ENCODE data around the gene MRC1. TPM values are rescaled to one million over a fixed set of nuclear protein-coding genes. Genes with fewer than 3 reads are reported as not detected.

MRC1 gene
- total RNA-seq, 1 donor from 2014 or later = 0.07 TPM

- Histone ChIP-seq H3K9me3 (ENCODE audit: insufficient read depth, low read depth, low read length) (no peaks in the 10 kb centered on the region), H3K36me3 (ENCODE audit: insufficient read depth, low read length) (no peaks in the 10 kb centered on the region), H3K4me1 (ENCODE audit: insufficient read depth, low read length) (no peaks in the 10 kb centered on the region), H4K20me1 (ENCODE audit: insufficient read depth, low read length) (no peaks in the 10 kb centered on the region), H3K9ac (ENCODE audit: low read length) (no peak overlapping the region), H3K4me3 (ENCODE audit: insufficient read depth, low read depth, low read length) (no peak overlapping the region), H3K4me2 (ENCODE audit: low read length) (no peak overlapping the region), H3K79me2 (ENCODE audit: insufficient read depth, low read length) (no peaks in the 10 kb centered on the region), H3K27me3 (ENCODE audit: insufficient read depth, low read length) (no peaks in the 10 kb centered on the region), H2AFZ (ENCODE audit: low read depth, low read length) (no peak overlapping the region), H3K27ac (ENCODE audit: low read depth, low read length) (no peak overlapping the region)
- Mint-ChIP-seq H3K36me3 (ENCODE audit: low read depth, unreplicated experiment) (no peaks in the 10 kb centered on the region), H3K4me3 (ENCODE audit: unreplicated experiment) (no peak overlapping the region), H3K27me3 (ENCODE audit: low read depth, unreplicated experiment) (no peaks in the 10 kb centered on the region), H3K9me3 (ENCODE audit: unreplicated experiment) (no peaks in the 10 kb centered on the region), H3K4me1 (ENCODE audit: low read depth, unreplicated experiment) (no peaks in the 10 kb centered on the region), H3K27ac (ENCODE audit: unreplicated experiment) (no peak overlapping the region)
- peak; percentile 17 for FAIRE-seq
- DNase-seq (ENCODE audit: low read depth) = no peak
- no peak for TF ChIP-seq CTCF (IDR thresholded peaks at IDR 0.05; ENCODE audit: insufficient read depth, low read depth, low read length)
- TF ChIP-seq EZH2 (IDR thresholded peaks at IDR 0.05; ENCODE audit: insufficient read depth, low read length) = no peak
Measured at GRCh38 chr10:17817790-17818189, 8.6 kb downstream of the MRC1 start.

GRCh38 chr10:17819836-17820235 is 10.7 kb downstream of the MRC1 start:
- Mint-ChIP-seq H3K4me3 (ENCODE audit: unreplicated experiment) (no peak overlapping the region), H3K4me1 (ENCODE audit: low read depth, unreplicated experiment) (no peaks in the 10 kb centered on the region), H3K27me3 (ENCODE audit: low read depth, unreplicated experiment) (no peaks in the 10 kb centered on the region), H3K27ac (ENCODE audit: unreplicated experiment) (no peak overlapping the region), H3K36me3 (ENCODE audit: low read depth, unreplicated experiment) (no peaks in the 10 kb centered on the region), H3K9me3 (ENCODE audit: unreplicated experiment) (no peaks in the 10 kb centered on the region)
- TF ChIP-seq EZH2 (IDR thresholded peaks at IDR 0.05; ENCODE audit: insufficient read depth, low read length) (no peak), CTCF (IDR thresholded peaks at IDR 0.05; ENCODE audit: insufficient read depth, low read depth, low read length) (no peak)
- no peaks in the 10 kb centered on the region for H3K9me3 ChIP-seq (ENCODE audit: insufficient read depth, low read depth, low read length)
- H3K79me2 ChIP-seq (ENCODE audit: insufficient read depth, low read length) = no peaks in the 10 kb centered on the region
- no peak overlapping the region for H2AFZ ChIP-seq (ENCODE audit: low read depth, low read length)
- H3K4me1 ChIP-seq (ENCODE audit: insufficient read depth, low read length) = no peaks in the 10 kb centered on the region
- H4K20me1 ChIP-seq (ENCODE audit: insufficient read depth, low read length) = no peaks in the 10 kb centered on the region
- no peak overlapping the region for H3K4me3 ChIP-seq (ENCODE audit: insufficient read depth, low read depth, low read length)
- no peak for FAIRE-seq
- H3K36me3 ChIP-seq (ENCODE audit: insufficient read depth, low read length) = no peaks in the 10 kb centered on the region
- peaks cover 3% of the 10 kb centered on the region for H3K27me3 ChIP-seq (ENCODE audit: insufficient read depth, low read length)
- no peak overlapping the region for H3K9ac ChIP-seq (ENCODE audit: low read length)
- no peak for DNase-seq (ENCODE audit: low read depth)
- no peak overlapping the region for H3K27ac ChIP-seq (ENCODE audit: low read depth, low read length)
- no peak overlapping the region for H3K4me2 ChIP-seq (ENCODE audit: low read length)

GRCh38 chr10:17820943-17821342 is 11.8 kb downstream of the MRC1 start:
- H3K4me3 ChIP-seq (ENCODE audit: insufficient read depth, low read depth, low read length) = no peak overlapping the region
- H3K4me3 Mint-ChIP-seq (ENCODE audit: unreplicated experiment) = no peak overlapping the region
- H2AFZ ChIP-seq (ENCODE audit: low read depth, low read length) = no peak overlapping the region
- no peaks in the 10 kb centered on the region for H3K27me3 Mint-ChIP-seq (ENCODE audit: low read depth, unreplicated experiment)
- FAIRE-seq = peak; percentile 63
- no peaks in the 10 kb centered on the region for H3K36me3 ChIP-seq (ENCODE audit: insufficient read depth, low read length)
- H3K9ac ChIP-seq (ENCODE audit: low read length) = no peak overlapping the region
- no peak for DNase-seq (ENCODE audit: low read depth)
- H3K4me1 Mint-ChIP-seq (ENCODE audit: low read depth, unreplicated experiment) = no peaks in the 10 kb centered on the region
- peaks cover 3% of the 10 kb centered on the region for H3K27me3 ChIP-seq (ENCODE audit: insufficient read depth, low read length)
- H3K79me2 ChIP-seq (ENCODE audit: insufficient read depth, low read length) = no peaks in the 10 kb centered on the region
- no peak overlapping the region for H3K27ac ChIP-seq (ENCODE audit: low read depth, low read length)
- H3K27ac Mint-ChIP-seq (ENCODE audit: unreplicated experiment) = no peak overlapping the region
- TF ChIP-seq CTCF (IDR thresholded peaks at IDR 0.05; ENCODE audit: insufficient read depth, low read depth, low read length) (no peak), EZH2 (IDR thresholded peaks at IDR 0.05; ENCODE audit: insufficient read depth, low read length) (no peak)
- no peaks in the 10 kb centered on the region for H3K36me3 Mint-ChIP-seq (ENCODE audit: low read depth, unreplicated experiment)
- H3K9me3 Mint-ChIP-seq (ENCODE audit: unreplicated experiment) = no peaks in the 10 kb centered on the region
- H3K4me1 ChIP-seq (ENCODE audit: insufficient read depth, low read length) = no peaks in the 10 kb centered on the region
- H3K9me3 ChIP-seq (ENCODE audit: insufficient read depth, low read depth, low read length) = no peaks in the 10 kb centered on the region
- no peak overlapping the region for H3K4me2 ChIP-seq (ENCODE audit: low read length)
- H4K20me1 ChIP-seq (ENCODE audit: insufficient read depth, low read length) = no peaks in the 10 kb centered on the region
